ENCODE measurements around the gene SCO1.

The SCO1 gene

GRCh38 chr17:10687499-10687898 lies 9.8 kb downstream of the SCO1 start:
- peaks cover 75% of the 10 kb centered on the region for H3K36me3 Mint-ChIP-seq (ENCODE audit: low read depth)

GRCh38 chr17:10683853-10684252 lies 13.5 kb downstream of the SCO1 start:
- no peak overlapping the region for H3K4me3 Mint-ChIP-seq
- H3K36me3 Mint-ChIP-seq (ENCODE audit: low read depth) = peaks cover 67% of the 10 kb centered on the region
- TF ChIP-seq CTCF (IDR thresholded peaks at IDR 0.05; ENCODE audit: unreplicated experiment in 3 of 3) = peak; percentile 25 to 55 (median 25)
- H3K4me1 Mint-ChIP-seq = peaks cover 37% of the 10 kb centered on the region
- H3K9me3 Mint-ChIP-seq = no peaks in the 10 kb centered on the region
- peak overlapping the region in 1 of 3 experiments; percentile 3 for H3K27ac Mint-ChIP-seq
- no peaks in the 10 kb centered on the region for H3K27me3 Mint-ChIP-seq (ENCODE audit: low read depth)

More at GRCh38 chr17:10687499-10687898, 9.8 kb downstream of the SCO1 start:
- TF ChIP-seq CTCF (IDR thresholded peaks at IDR 0.05; ENCODE audit: unreplicated experiment in 3 of 3) = no peak
- Mint-ChIP-seq H3K4me3 (no peak overlapping the region), H3K4me1 (peaks cover 16% of the 10 kb centered on the region), H3K27me3 (ENCODE audit: low read depth) (no peaks in the 10 kb centered on the region), H3K27ac (no peak overlapping the region), H3K9me3 (no peaks in the 10 kb centered on the region)

- H3K4me1 Mint-ChIP-seq = peaks cover 37% of the 10 kb centered on the region
- H3K4me3 Mint-ChIP-seq = peak overlapping the region in 1 of 3 experiments; percentile 27
- no peak for TF ChIP-seq CTCF (IDR thresholded peaks at IDR 0.05; ENCODE audit: unreplicated experiment in 3 of 3)
- H3K27ac Mint-ChIP-seq = peak overlapping the region; percentile 61 to 94 (median 91)
- peaks cover 73% of the 10 kb centered on the region for H3K36me3 Mint-ChIP-seq (ENCODE audit: low read depth)
- no peaks in the 10 kb centered on the region for H3K27me3 Mint-ChIP-seq (ENCODE audit: low read depth)
- no peaks in the 10 kb centered on the region for H3K9me3 Mint-ChIP-seq
Measured at GRCh38 chr17:10681866-10682446, 15.4 kb downstream of the SCO1 start.

GRCh38 chr17:10674704-10675103 lies 22.6 kb downstream of the SCO1 start:
- Mint-ChIP-seq H3K27me3 (ENCODE audit: low read depth) (no peaks in the 10 kb centered on the region), H3K4me1 (peaks cover 30% of the 10 kb centered on the region), H3K36me3 (ENCODE audit: low read depth) (peaks cover 38% of the 10 kb centered on the region), H3K4me3 (peak overlapping the region in 1 of 3 experiments; percentile 70), H3K27ac (peak overlapping the region in 1 of 3 experiments; percentile 46), H3K9me3 (no peaks in the 10 kb centered on the region)
- no peak for TF ChIP-seq CTCF (IDR thresholded peaks at IDR 0.05; ENCODE audit: unreplicated experiment in 3 of 3)

GRCh38 chr17:10673312-10673711 lies 24.0 kb downstream of the SCO1 start:
- no peak for TF ChIP-seq CTCF (IDR thresholded peaks at IDR 0.05; ENCODE audit: unreplicated experiment in 3 of 3)
- Mint-ChIP-seq H3K4me1 (peaks cover 30% of the 10 kb centered on the region), H3K36me3 (ENCODE audit: low read depth) (peaks cover 28% of the 10 kb centered on the region), H3K4me3 (no peak overlapping the region), H3K27me3 (ENCODE audit: low read depth) (no peaks in the 10 kb centered on the region), H3K27ac (no peak overlapping the region), H3K9me3 (no peaks in the 10 kb centered on the region)

- no peaks in the 10 kb centered on the region for H3K9me3 Mint-ChIP-seq
- H3K27me3 Mint-ChIP-seq (ENCODE audit: low read depth) = no peaks in the 10 kb centered on the region
- peaks cover 44% of the 10 kb centered on the region for H3K4me1 Mint-ChIP-seq
- no peak overlapping the region for H3K4me3 Mint-ChIP-seq
- no peak for TF ChIP-seq CTCF (IDR thresholded peaks at IDR 0.05; ENCODE audit: unreplicated experiment in 3 of 3)
- peaks cover 4% of the 10 kb centered on the region for H3K36me3 Mint-ChIP-seq (ENCODE audit: low read depth)
- no peak overlapping the region for H3K27ac Mint-ChIP-seq
Measured at GRCh38 chr17:10668775-10669174, 28.6 kb downstream of the SCO1 start.

Measured in nephron (organoid).